Fibroblast of lung (primary cell): ENCODE results near the gene CRNN. TPM values are rescaled to one million over a fixed set of nuclear protein-coding genes. Genes with fewer than 3 reads are reported as not detected.

Experiments used
- DNase-seq, 2 donors: peaks; one replicate each; pipeline versions ENCODE4 v3.0.0 to v3.0.0-alpha.2; 2010; ENCODE audit warnings: low read depth in 2 of 2
- H2AFZ ChIP-seq: 2 replicates; pipeline ENCODE4 v1.5.1; 2012; ENCODE audit warnings: low read length, control low read depth, inconsistent platforms
- H3K27ac ChIP-seq: 2 replicates; pipeline ENCODE4 v1.5.1; 2011; ENCODE audit warnings: low read length, control low read depth; ENCODE audit not compliant: insufficient read depth
- H3K27me3 ChIP-seq: 2 replicates; pipeline ENCODE4 v1.5.1; 2011; ENCODE audit warnings: mild to moderate bottlenecking, low read length; ENCODE audit not compliant: control insufficient read depth, insufficient read depth
- H3K36me3 ChIP-seq: 2 replicates; pipeline ENCODE4 v1.5.1; 2011; ENCODE audit warnings: low read length; ENCODE audit not compliant: control insufficient read depth, insufficient read depth
- H3K4me1 ChIP-seq: 2 replicates; pipeline ENCODE4 v1.5.1; 2011; ENCODE audit warnings: low read length; ENCODE audit not compliant: control insufficient read depth, insufficient read depth; ENCODE audit errors: extremely low read depth
- H3K4me2 ChIP-seq: 2 replicates; pipeline ENCODE4 v1.5.1; 2011; ENCODE audit warnings: low read length, control low read depth; ENCODE audit not compliant: insufficient read depth; ENCODE audit errors: extremely low read depth
- H3K4me3 ChIP-seq, 4 experiments: fragments of 200-600 bp in 1 of 4; sonication (generic) in 1 of 4; replicated peaks in 1 of 4; 2 replicates each; pipeline ENCODE4 v1.5.1; 2011 to 2016; ENCODE audit warnings: low read length in 4 of 4, low read depth in 3 of 4, mild to moderate bottlenecking in 3 of 4, control low read depth in 2 of 4, inconsistent platforms in 1 of 4, mixed read lengths in 1 of 4; ENCODE audit not compliant: insufficient read depth in 1 of 4; ENCODE audit errors: control extremely low read depth in 1 of 4
- H3K79me2 ChIP-seq: 2 replicates; pipeline ENCODE4 v1.5.1; 2012; ENCODE audit warnings: mild to moderate bottlenecking, low read length, inconsistent platforms; ENCODE audit not compliant: control insufficient read depth, insufficient read depth
- H3K9ac ChIP-seq: 2 replicates; pipeline ENCODE4 v1.5.1; 2011; ENCODE audit warnings: mild to moderate bottlenecking, low read length, control low read depth; ENCODE audit not compliant: insufficient read depth
- H3K9me3 ChIP-seq: 2 replicates; pipeline ENCODE4 v1.5.1; 2012; ENCODE audit warnings: low read depth, low read length; ENCODE audit not compliant: control insufficient read depth, insufficient read depth
- H4K20me1 ChIP-seq: 2 replicates; pipeline ENCODE4 v1.5.1; 2011; ENCODE audit warnings: low read length; ENCODE audit not compliant: control insufficient read depth, insufficient read depth; ENCODE audit errors: extremely low read depth
- EZH2 ChIP-seq: IDR thresholded peaks from 2 replicates; pipeline ENCODE4 v1.5.1; 2012; ENCODE audit warnings: low read length, control low read depth, mild to moderate bottlenecking; ENCODE audit errors: missing control alignments
- polyA plus RNA-seq, 2 donors: library from polyadenylated mRNA; depleted of rRNA in 1 of 2; stranded (reverse) in 1 of 2; unstranded in 1 of 2; fragments of >200 nt; gene quantifications; 2 replicates each; pipeline ENCODE4 v1.2.1, GENCODE V29; 2011 to 2012; ENCODE audit warnings: missing spikeins in 1 of 2
- total RNA-seq: library from RNA; depleted of rRNA; stranded (reverse); fragments of >200 nt; gene quantifications from 2 replicates; pipeline ENCODE4 v1.2.1, GENCODE V29; 2014
- TF ChIP-seq, protein P1 (sequence below), 2 donors: IDR thresholded peaks in 1 of 2; conservative IDR thresholded peaks in 1 of 2; 1 replicate in 1 of 2; 2 replicates in 1 of 2; pipeline ENCODE4 v1.5.1; 2011 to 2012; ENCODE audit warnings: low read length in 2 of 2, control low read depth in 1 of 2, inconsistent platforms in 1 of 2, low read depth in 1 of 2, mild to moderate bottlenecking in 1 of 2

The CRNN gene
- total and polyA plus RNA-seq, 2 donors (not counting 1 experiment from before 2014, with no cell fraction given), result not detected

DNA sequence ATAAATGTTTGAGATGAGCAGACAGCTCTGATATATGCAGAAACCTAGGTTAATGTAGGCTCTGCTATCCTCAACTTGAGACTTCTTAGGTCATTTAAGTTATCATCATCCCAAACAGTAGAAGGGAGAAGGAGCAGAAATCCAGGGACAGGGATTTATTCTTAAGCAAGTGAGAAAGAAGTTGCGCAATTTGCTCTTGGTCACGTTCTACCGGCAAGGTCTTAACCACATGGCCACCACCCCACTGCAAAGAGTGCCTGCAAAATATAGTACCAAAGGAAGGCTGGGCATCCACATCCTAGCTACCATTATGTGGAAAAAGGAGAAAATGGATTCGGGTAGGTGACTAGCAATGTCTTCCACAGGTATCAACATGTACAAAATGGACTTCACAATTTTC lies 25.2 kb downstream of the CRNN start:
- H3K4me1 ChIP-seq, result no peaks in the 10 kb centered on the region
- no peak overlapping the region for H3K4me3 ChIP-seq
- H3K36me3 ChIP-seq, result no peaks in the 10 kb centered on the region
- no peaks in the 10 kb centered on the region for H3K79me2 ChIP-seq
- no peak overlapping the region for H3K27ac ChIP-seq
- TF ChIP-seq, protein P1, sequence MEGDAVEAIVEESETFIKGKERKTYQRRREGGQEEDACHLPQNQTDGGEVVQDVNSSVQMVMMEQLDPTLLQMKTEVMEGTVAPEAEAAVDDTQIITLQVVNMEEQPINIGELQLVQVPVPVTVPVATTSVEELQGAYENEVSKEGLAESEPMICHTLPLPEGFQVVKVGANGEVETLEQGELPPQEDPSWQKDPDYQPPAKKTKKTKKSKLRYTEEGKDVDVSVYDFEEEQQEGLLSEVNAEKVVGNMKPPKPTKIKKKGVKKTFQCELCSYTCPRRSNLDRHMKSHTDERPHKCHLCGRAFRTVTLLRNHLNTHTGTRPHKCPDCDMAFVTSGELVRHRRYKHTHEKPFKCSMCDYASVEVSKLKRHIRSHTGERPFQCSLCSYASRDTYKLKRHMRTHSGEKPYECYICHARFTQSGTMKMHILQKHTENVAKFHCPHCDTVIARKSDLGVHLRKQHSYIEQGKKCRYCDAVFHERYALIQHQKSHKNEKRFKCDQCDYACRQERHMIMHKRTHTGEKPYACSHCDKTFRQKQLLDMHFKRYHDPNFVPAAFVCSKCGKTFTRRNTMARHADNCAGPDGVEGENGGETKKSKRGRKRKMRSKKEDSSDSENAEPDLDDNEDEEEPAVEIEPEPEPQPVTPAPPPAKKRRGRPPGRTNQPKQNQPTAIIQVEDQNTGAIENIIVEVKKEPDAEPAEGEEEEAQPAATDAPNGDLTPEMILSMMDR (conservative IDR thresholded peaks at IDR 0.05 in 1 of 2, IDR thresholded peaks at IDR 0.05 in 1 of 2; ENCODE audit: low read depth in 1 of 2, low read length in 2 of 2), result no peak
- TF ChIP-seq EZH2, result no peak
- no peak for DNase-seq
- no peaks in the 10 kb centered on the region for H4K20me1 ChIP-seq
- H3K27me3 ChIP-seq, result no peaks in the 10 kb centered on the region
- no peak overlapping the region for H3K4me2 ChIP-seq
- H3K9ac ChIP-seq, result no peak overlapping the region
- no peak overlapping the region for H2AFZ ChIP-seq
- no peaks in the 10 kb centered on the region for H3K9me3 ChIP-seq

DNA sequence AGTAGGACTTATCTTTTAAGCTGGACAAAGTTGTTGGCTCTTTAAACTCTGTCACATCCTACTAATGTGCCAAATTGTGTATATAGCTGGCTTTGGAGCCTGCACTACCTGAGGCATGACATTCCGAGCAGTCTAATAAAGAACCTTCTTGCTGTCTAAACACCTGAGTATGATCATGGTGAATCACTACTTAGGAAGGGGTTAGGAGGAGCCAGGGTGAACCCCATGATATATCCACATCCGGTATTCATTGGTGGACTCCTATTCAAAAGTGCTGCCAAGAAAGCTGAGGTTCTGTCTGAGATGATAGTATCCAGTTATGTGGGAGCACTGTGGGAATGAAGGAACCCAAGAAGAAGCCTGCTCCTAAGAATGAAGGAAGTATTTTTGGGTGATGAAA lies 27.1 kb downstream of the CRNN start:
- no peaks in the 10 kb centered on the region for H3K79me2 ChIP-seq
- no peak overlapping the region for H3K4me3 ChIP-seq
- no peaks in the 10 kb centered on the region for H3K9me3 ChIP-seq
- no peak overlapping the region for H3K9ac ChIP-seq
- no peaks in the 10 kb centered on the region for H3K36me3 ChIP-seq
- H3K4me1 ChIP-seq, result no peaks in the 10 kb centered on the region
- H3K4me2 ChIP-seq, result no peak overlapping the region
- H3K27ac ChIP-seq, result no peak overlapping the region
- H2AFZ ChIP-seq, result no peak overlapping the region
- no peak for TF ChIP-seq EZH2
- TF ChIP-seq, protein P1 (conservative IDR thresholded peaks at IDR 0.05 in 1 of 2, IDR thresholded peaks at IDR 0.05 in 1 of 2; ENCODE audit: low read depth in 1 of 2, low read length in 2 of 2), result no peak
- DNase-seq, result peak in 1 of 2 donors; percentile 1
- no peaks in the 10 kb centered on the region for H3K27me3 ChIP-seq
- H4K20me1 ChIP-seq, result no peaks in the 10 kb centered on the region

DNA sequence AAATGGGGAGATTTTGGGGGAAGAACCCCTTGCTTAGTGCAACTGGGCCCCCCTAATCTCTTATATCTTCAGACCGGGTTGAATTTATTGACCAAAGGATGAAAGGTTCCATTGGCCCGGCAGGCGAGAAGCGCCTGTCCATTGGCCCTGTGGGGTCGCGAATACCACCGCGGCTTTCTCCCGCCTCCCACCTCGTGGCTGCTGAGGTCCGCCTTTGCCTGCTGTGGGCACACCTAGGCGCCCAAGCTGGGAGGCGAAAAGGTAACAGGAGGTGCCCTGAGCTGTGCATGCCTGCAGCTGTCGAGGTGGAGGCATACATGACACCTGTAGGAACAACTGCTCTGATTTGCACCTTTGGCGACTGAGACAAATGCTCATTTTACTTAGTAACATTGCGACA lies 33.1 kb downstream of the CRNN start:
- H4K20me1 ChIP-seq, result no peaks in the 10 kb centered on the region
- H3K79me2 ChIP-seq, result no peaks in the 10 kb centered on the region
- H3K4me3 ChIP-seq, result no peak overlapping the region
- H3K4me2 ChIP-seq, result no peak overlapping the region
- H3K36me3 ChIP-seq, result no peaks in the 10 kb centered on the region
- TF ChIP-seq EZH2, result no peak
- TF ChIP-seq, protein P1 (conservative IDR thresholded peaks at IDR 0.05 in 1 of 2, IDR thresholded peaks at IDR 0.05 in 1 of 2; ENCODE audit: low read depth in 1 of 2, low read length in 2 of 2), result no peak
- H3K9ac ChIP-seq, result no peak overlapping the region
- H3K9me3 ChIP-seq, result no peaks in the 10 kb centered on the region
- no peak for DNase-seq
- no peaks in the 10 kb centered on the region for H3K27me3 ChIP-seq
- H3K27ac ChIP-seq, result no peak overlapping the region
- H2AFZ ChIP-seq, result no peak overlapping the region
- H3K4me1 ChIP-seq, result no peaks in the 10 kb centered on the region
